Hepatocyte (in vitro differentiated cells): ENCODE results near the gene WDR87. TPM values are rescaled to one million over a fixed set of nuclear protein-coding genes. Genes with fewer than 3 reads are reported as not detected.

Experiments
- DNase-seq: peaks from one replicate; pipeline ENCODE4 v3.0.0-alpha.2; 2016; ENCODE audit warnings: low spot score
- H2AFZ ChIP-seq: fragments of 200-600 bp; sonication (generic); 2 replicates; pipeline ENCODE4 v1.6.0; 2016; ENCODE audit warnings: antibody characterized with exemption, mild to moderate bottlenecking
- H3K27ac ChIP-seq: fragments of 200-600 bp; sonication (generic); 2 replicates; pipeline ENCODE4 v1.5.1; 2016; ENCODE audit warnings: mild to moderate bottlenecking
- H3K27me3 ChIP-seq: fragments of 200-600 bp; sonication (generic); 2 replicates; pipeline ENCODE4 v1.6.1; 2016
- H3K36me3 ChIP-seq: fragments of 200-600 bp; sonication (generic); replicated peaks from 2 replicates; pipeline ENCODE4 v1.5.1; 2016; ENCODE audit warnings: low read depth; ENCODE audit not compliant: insufficient read depth
- H3K4me1 ChIP-seq: fragments of 200-600 bp; sonication (generic); 2 replicates; pipeline ENCODE4 v1.5.1; 2016; ENCODE audit warnings: mild to moderate bottlenecking, moderate library complexity; ENCODE audit not compliant: insufficient read depth
- H3K4me2 ChIP-seq: fragments of 200-600 bp; sonication (generic); 2 replicates; pipeline ENCODE4 v1.6.0; 2016
- H3K4me3 ChIP-seq: fragments of 200-600 bp; sonication (generic); 2 replicates; pipeline ENCODE4 v1.5.1; 2016; ENCODE audit warnings: mild to moderate bottlenecking
- H3K79me2 ChIP-seq: fragments of 200-600 bp; sonication (generic); 2 replicates; pipeline ENCODE4 v1.6.0; 2017; ENCODE audit warnings: mild to moderate bottlenecking
- H3K9me2 ChIP-seq: fragments of 200-600 bp; sonication (generic); replicated peaks from 2 replicates; pipeline ENCODE4 v1.6.0; 2017; ENCODE audit warnings: mild to moderate bottlenecking; ENCODE audit not compliant: insufficient read depth
- H3K9me3 ChIP-seq: fragments of 200-600 bp; sonication (generic); 2 replicates; pipeline ENCODE4 v1.5.1; 2016; ENCODE audit warnings: low read depth, mild to moderate bottlenecking
- H4K20me1 ChIP-seq: fragments of 200-600 bp; sonication (generic); 2 replicates; pipeline ENCODE4 v1.6.0; 2016; ENCODE audit warnings: mild to moderate bottlenecking; ENCODE audit not compliant: insufficient read depth, poor library complexity, severe bottlenecking
- CTCF ChIP-seq: fragments of 200-600 bp; sonication (generic); IDR thresholded peaks from 2 replicates; pipeline ENCODE4 v1.5.1; 2016; ENCODE audit warnings: antibody characterized with exemption, mild to moderate bottlenecking; ENCODE audit not compliant: poor library complexity
- EZH2 ChIP-seq: fragments of 200-600 bp; sonication (generic); IDR thresholded peaks from 2 replicates; pipeline ENCODE4 v1.6.1; 2016; ENCODE audit warnings: antibody characterized with exemption, mild to moderate bottlenecking, borderline replicate concordance
- EZH2phosphoT487 ChIP-seq: fragments of 200-600 bp; sonication (generic); IDR thresholded peaks from one replicate; pipeline ENCODE4 v1.6.1; 2018; ENCODE audit warnings: antibody characterized with exemption, mild to moderate bottlenecking, low read depth, moderate library complexity; ENCODE audit not compliant: unreplicated experiment, severe bottlenecking
- WGBS: methylation state at CpG from one replicate; pipeline ENCODE4 v1.1.6; 2016; ENCODE audit warnings: low lambda C conversion rate; ENCODE audit errors: missing lambda C conversion rate; 5-methylcytosine and 5-hydroxymethylcytosine counted together
- polyA plus RNA-seq: library from polyadenylated mRNA; unstranded; fragments of >200 nt; fragmentation: Nextera tagmentation; extraction: Ambion mirVana; gene quantifications from 2 replicates; pipeline ENCODE4 v1.2.1, GENCODE V29; 2016
- total RNA-seq: library from RNA; depleted of rRNA; stranded (reverse); fragments of >200 nt; gene quantifications from 2 replicates; pipeline ENCODE4 v1.2.3, GENCODE V29; 2014

The WDR87 gene
- total and polyA plus RNA-seq, 2 experiments from 2014 or later = not detected

GRCh38 chr19:37914908-37915307, 8.5 kb upstream of the WDR87 start:
- H3K4me3 ChIP-seq = no peak overlapping the region
- no peaks in the 10 kb centered on the region for H3K9me3 ChIP-seq
- no peaks in the 10 kb centered on the region for H3K9me2 ChIP-seq
- H4K20me1 ChIP-seq = peaks cover 3% of the 10 kb centered on the region
- no peak for DNase-seq
- H3K4me2 ChIP-seq = no peak overlapping the region
- no peak overlapping the region for H2AFZ ChIP-seq
- TF ChIP-seq CTCF (no peak), EZH2 (no peak), EZH2phosphoT487 (no peak)
- H3K27ac ChIP-seq = no peak overlapping the region
- 87% methylated on average over 2 of the region's 2 CpGs for WGBS
- H3K27me3 ChIP-seq = no peaks in the 10 kb centered on the region
- H3K36me3 ChIP-seq = no peaks in the 10 kb centered on the region
- peaks cover 74% of the 10 kb centered on the region for H3K79me2 ChIP-seq
- H3K4me1 ChIP-seq = no peaks in the 10 kb centered on the region

- H3K9me2 ChIP-seq = no peaks in the 10 kb centered on the region
- H2AFZ ChIP-seq = no peak overlapping the region
- TF ChIP-seq CTCF (no peak), EZH2phosphoT487 (no peak), EZH2 (no peak)
- DNase-seq = no peak
- H3K4me1 ChIP-seq = no peaks in the 10 kb centered on the region
- H3K4me3 ChIP-seq = no peak overlapping the region
- H3K4me2 ChIP-seq = no peak overlapping the region
- no peaks in the 10 kb centered on the region for H3K27me3 ChIP-seq
- no peak overlapping the region for H3K27ac ChIP-seq
- peaks cover 59% of the 10 kb centered on the region for H3K79me2 ChIP-seq
- no peaks in the 10 kb centered on the region for H4K20me1 ChIP-seq
- 77% methylated on average over 6 of the region's 6 CpGs for WGBS
- no peaks in the 10 kb centered on the region for H3K9me3 ChIP-seq
- H3K36me3 ChIP-seq = no peaks in the 10 kb centered on the region
Measured at GRCh38 chr19:37909661-37910199, 3.3 kb upstream of the WDR87 start.

GRCh38 chr19:37907735-37908455, 1.5 kb upstream of the WDR87 start:
- Histone ChIP-seq H4K20me1 (no peaks in the 10 kb centered on the region), H3K79me2 (peaks cover 54% of the 10 kb centered on the region), H3K36me3 (no peaks in the 10 kb centered on the region), H3K4me1 (no peaks in the 10 kb centered on the region), H2AFZ (peak overlapping the region; percentile 55), H3K9me3 (no peaks in the 10 kb centered on the region), H3K27ac (peak overlapping the region; percentile 61), H3K4me3 (peak overlapping the region; percentile 71), H3K9me2 (no peaks in the 10 kb centered on the region), H3K4me2 (peak overlapping the region; percentile 93), H3K27me3 (no peaks in the 10 kb centered on the region)
- TF ChIP-seq EZH2 (no peak), EZH2phosphoT487 (no peak), CTCF (no peak)
- no peak for DNase-seq
- 31% methylated on average over 13 of the region's 13 CpGs for WGBS
